Erythroblast (primary cell): Measurements from ENCODE around the gene CCDC57.

Source experiments
- GATA1 ChIP-seq: IDR thresholded peaks from 2 replicates; pipeline ENCODE4 v1.6.1; 2011; ENCODE audit warnings: low read depth, mild to moderate bottlenecking, control low read depth, low read length, moderate library complexity
- POLR2A ChIP-seq: IDR thresholded peaks from 2 replicates; pipeline ENCODE4 v1.6.1; 2011; ENCODE audit warnings: mild to moderate bottlenecking, low read length

GRCh38 chr17:82084373-82085030 lies 128.1 kb downstream of the CCDC57 start:
- TF ChIP-seq POLR2A: no peak
- TF ChIP-seq GATA1: no peak
